H1 (cell line): Measurements from ENCODE around the gene CYTL1. TPM values are rescaled to one million over a fixed set of nuclear protein-coding genes. Genes with fewer than 3 reads are reported as not detected.

ENCODE experiments used
- BRCA1 ChIP-seq: IDR thresholded peaks from 2 replicates; pipeline ENCODE4 v1.6.1; 2012; ENCODE audit warnings: low read depth, low read length, improper control_type of control experiment
- GABPA ChIP-seq: IDR thresholded peaks from 2 replicates; pipeline ENCODE4 v1.6.1; 2011; ENCODE audit warnings: mild to moderate bottlenecking, low read length, moderate library complexity, borderline replicate concordance; ENCODE audit not compliant: insufficient read depth
- GTF2F1 ChIP-seq: IDR thresholded peaks from 2 replicates; pipeline ENCODE4 v1.6.1; 2012; ENCODE audit warnings: low read depth, low read length, improper control_type of control experiment, borderline replicate concordance
- HDAC2 ChIP-seq, 2 experiments: fragments of 300-600 bp in 1 of 2; sonication (generic) in 1 of 2; IDR thresholded peaks; 2 replicates each; pipeline ENCODE4 v1.6.1; 2011 to 2012; ENCODE audit warnings: low read depth in 2 of 2, low read length in 2 of 2, mild to moderate bottlenecking in 2 of 2, moderate library complexity in 2 of 2, borderline replicate concordance in 1 of 2, inconsistent platforms in 1 of 2
- KDM1A ChIP-seq: fragments of 200-600, 300-600 bp; sonication (generic); IDR thresholded peaks from 2 replicates; pipeline ENCODE4 v1.7.1; 2016; ENCODE audit warnings: mild to moderate bottlenecking, low read length, borderline replicate concordance
- MAFK ChIP-seq: IDR thresholded peaks from 2 replicates; pipeline ENCODE4 v1.6.1; 2012; ENCODE audit warnings: low read depth, mild to moderate bottlenecking, improper control_type of control experiment, low read length
- MAX ChIP-seq: IDR thresholded peaks from 2 replicates; pipeline ENCODE4 v1.6.1; 2012; ENCODE audit warnings: inconsistent platforms
- PHF8 ChIP-seq: fragments of 200-600 bp; sonication (generic); conservative IDR thresholded peaks from 2 replicates; pipeline ENCODE4 v1.7.1; 2012; ENCODE audit warnings: low read depth, mild to moderate bottlenecking, inconsistent platforms, low read length, moderate library complexity
- TBP ChIP-seq: IDR thresholded peaks from 2 replicates; pipeline ENCODE4 v1.6.1; 2011; ENCODE audit warnings: low read depth, low read length, improper control_type of control experiment
- polyA plus RNA-seq, 7 experiments: library from polyadenylated mRNA; depleted of rRNA in 3 of 7; stranded (reverse) in 5 of 7; unstranded in 2 of 7; fragments of >200 nt in 5 of 7; fragments of 200-250 nt in 2 of 7; gene quantifications; 1 replicate in 5 of 7; 2 replicates in 1 of 7; 4 replicates in 1 of 7; pipeline versions ENCODE4 v1.2.1 to v1.2.3, GENCODE V29; 2011 to 2013; ENCODE audit warnings: missing spikeins in 2 of 7, mixed read lengths in 2 of 7
- total RNA-seq: library from RNA; stranded (reverse); fragmentation: NEBNext Ultra II Directional; extraction: Animal tissue kit (Norgen Biotek cat#: 25700); gene quantifications from 2 replicates; pipeline ENCODE4 v1.2.1, GENCODE V29; 2021

Gene CYTL1
- total and polyA plus RNA-seq, 2 of the 8 experiments (the other 6 are each of a cell fraction or from before 2014, with no cell fraction given), result 8.6 to 9.8 TPM

DNA sequence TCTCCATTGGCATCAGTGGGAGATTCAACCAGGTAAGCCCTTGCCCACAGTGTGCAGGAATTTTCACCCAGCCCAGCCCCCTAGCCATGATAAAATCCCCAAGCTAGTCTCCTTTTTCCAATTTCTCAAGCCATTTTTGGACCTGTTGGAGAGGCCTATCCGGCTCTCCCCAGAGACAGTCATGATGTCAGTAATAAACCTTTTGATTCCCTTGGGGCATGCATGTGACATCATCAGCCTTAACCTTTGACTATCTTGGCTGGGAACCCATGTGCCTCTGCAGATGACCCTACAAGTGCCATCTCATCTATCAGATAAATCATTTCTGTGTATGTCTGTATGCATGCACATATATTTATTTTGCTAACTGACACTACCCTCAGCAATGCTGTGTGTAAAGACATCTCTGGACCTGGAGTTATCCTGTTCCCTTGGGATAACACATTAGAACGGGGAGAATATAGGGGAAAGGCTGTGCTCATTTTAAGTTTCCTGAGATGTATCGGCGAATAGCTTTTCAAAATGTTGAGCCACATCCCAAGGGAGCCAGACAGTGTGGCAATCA is 51.0 kb downstream of the CYTL1 start (continued):
- TF ChIP-seq MAX, result no peak
- no peak for TF ChIP-seq MAFK
- TF ChIP-seq BRCA1, result no peak
- no peak for TF ChIP-seq GTF2F1
- no peak for TF ChIP-seq GABPA
- no peak for TF ChIP-seq HDAC2 (IDR thresholded peaks at IDR 0.05; ENCODE audit: borderline replicate concordance in 1 of 2, low read depth in 2 of 2, low read length in 2 of 2)
- TF ChIP-seq KDM1A, result no peak
- no peak for TF ChIP-seq PHF8
- no peak for TF ChIP-seq TBP

Other genes with a start within 250 kb of the CYTL1 start
- gene MSX1, start 159.8 kb downstream of the CYTL1 start, total RNA-seq, result not detected in 2 replicates
- 0.47 and 0.75 TPM in 2 replicates for gene MSX1, start 159.8 kb downstream of the CYTL1 start, polyA plus RNA-seq (2011; rRNA removed)
- 2.5 and 2.6 TPM in 2 replicates for gene STK32B, start 32.0 kb upstream of the CYTL1 start, total RNA-seq
- gene STK32B, start 32.0 kb upstream of the CYTL1 start, polyA plus RNA-seq (2011; rRNA removed), result 1.7 and 2.3 TPM in 2 replicates